ENCODE data around the gene NOXRED1.

The NOXRED1 gene

DNA sequence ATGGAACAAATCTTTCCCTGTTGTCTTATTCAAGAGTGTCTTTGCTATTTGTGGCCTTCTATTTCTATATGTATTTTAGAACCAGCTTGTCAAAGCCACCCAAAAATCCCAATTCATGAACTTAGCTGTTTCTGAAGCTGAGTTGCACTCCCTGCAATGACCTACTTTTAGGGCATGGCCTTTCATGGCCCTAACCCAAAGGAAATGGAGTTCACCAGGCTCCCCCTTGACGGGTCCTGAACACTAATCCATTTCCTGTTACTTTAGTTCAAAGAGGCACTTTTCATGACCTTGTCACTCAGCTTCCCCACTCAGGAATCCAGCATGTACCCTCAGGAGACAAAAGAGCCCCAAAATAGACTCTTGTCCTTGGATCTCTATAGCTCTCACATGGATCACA lies 54.0 kb downstream of the NOXRED1 start:
- DNase-seq (ENCODE audit: low spot score) = no peak
- in situ Hi-C loops (cut with MboI; ENCODE audit: low pct_unique_long_range_greater_than_20kb, low sequenced_read_pairs, unreplicated experiment) = no loop called here
- TF ChIP-seq, protein P1, sequence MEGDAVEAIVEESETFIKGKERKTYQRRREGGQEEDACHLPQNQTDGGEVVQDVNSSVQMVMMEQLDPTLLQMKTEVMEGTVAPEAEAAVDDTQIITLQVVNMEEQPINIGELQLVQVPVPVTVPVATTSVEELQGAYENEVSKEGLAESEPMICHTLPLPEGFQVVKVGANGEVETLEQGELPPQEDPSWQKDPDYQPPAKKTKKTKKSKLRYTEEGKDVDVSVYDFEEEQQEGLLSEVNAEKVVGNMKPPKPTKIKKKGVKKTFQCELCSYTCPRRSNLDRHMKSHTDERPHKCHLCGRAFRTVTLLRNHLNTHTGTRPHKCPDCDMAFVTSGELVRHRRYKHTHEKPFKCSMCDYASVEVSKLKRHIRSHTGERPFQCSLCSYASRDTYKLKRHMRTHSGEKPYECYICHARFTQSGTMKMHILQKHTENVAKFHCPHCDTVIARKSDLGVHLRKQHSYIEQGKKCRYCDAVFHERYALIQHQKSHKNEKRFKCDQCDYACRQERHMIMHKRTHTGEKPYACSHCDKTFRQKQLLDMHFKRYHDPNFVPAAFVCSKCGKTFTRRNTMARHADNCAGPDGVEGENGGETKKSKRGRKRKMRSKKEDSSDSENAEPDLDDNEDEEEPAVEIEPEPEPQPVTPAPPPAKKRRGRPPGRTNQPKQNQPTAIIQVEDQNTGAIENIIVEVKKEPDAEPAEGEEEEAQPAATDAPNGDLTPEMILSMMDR (IDR thresholded peaks at IDR 0.05; ENCODE audit: extremely low read depth, insufficient read depth, missing control alignments) = no peak

DNA sequence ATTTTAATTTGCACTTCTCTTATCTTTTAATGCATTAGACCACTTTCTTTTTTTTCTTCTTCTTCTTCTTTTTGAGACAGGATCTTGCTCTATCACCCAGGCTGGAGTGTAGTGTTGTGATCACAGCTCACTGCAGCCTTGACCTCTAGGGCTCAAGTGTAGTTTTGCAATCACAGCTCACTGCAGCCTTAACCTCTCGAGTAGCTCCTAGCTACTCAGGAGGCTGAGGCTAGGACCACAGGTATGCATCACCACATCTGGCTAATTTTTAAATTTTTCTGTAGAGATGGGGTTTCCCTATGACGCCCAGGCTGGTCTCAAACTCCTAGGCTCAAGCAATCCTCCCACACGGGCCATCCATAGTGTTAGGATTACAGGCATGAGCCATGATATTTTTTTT lies 59.2 kb downstream of the NOXRED1 start:
- DNase-seq (ENCODE audit: low spot score) = no peak
- in situ Hi-C loops (cut with MboI; ENCODE audit: low pct_unique_long_range_greater_than_20kb, low sequenced_read_pairs, unreplicated experiment) = no loop called here
- TF ChIP-seq, protein P1 (IDR thresholded peaks at IDR 0.05; ENCODE audit: extremely low read depth, insufficient read depth, missing control alignments) = no peak

DNA sequence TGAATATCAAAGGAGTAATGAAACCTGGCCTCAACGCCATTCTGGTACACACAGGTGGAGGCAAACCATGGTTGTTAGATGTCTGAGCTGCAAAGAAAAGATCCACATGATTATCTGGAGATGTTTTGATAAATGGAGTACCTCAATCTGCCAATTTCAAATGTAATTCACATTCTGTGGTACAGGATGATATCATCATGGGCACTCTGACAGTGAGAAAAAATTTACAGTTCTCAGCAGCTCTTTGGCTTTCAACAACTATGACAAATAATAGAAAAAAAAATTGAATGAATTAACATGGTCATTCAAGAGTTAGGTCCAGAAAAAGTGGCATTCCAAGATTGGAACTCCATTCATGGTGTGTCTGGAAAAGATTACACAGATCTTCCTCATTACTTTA lies 63.7 kb downstream of the NOXRED1 start:
- in situ Hi-C loops (cut with MboI; ENCODE audit: low pct_unique_long_range_greater_than_20kb, low sequenced_read_pairs, unreplicated experiment) = no loop called here
- DNase-seq (ENCODE audit: low spot score) = no peak
- TF ChIP-seq, protein P1 (IDR thresholded peaks at IDR 0.05; ENCODE audit: extremely low read depth, insufficient read depth, missing control alignments) = no peak

GRCh38 chr14:77356899-77357298 lies 66.4 kb downstream of the NOXRED1 start:
- TF ChIP-seq, protein P1 (IDR thresholded peaks at IDR 0.05; ENCODE audit: extremely low read depth, insufficient read depth, missing control alignments) = no peak
- in situ Hi-C loops (cut with MboI; ENCODE audit: low pct_unique_long_range_greater_than_20kb, low sequenced_read_pairs, unreplicated experiment) = no loop called here
- DNase-seq (ENCODE audit: low spot score) = no peak

DNA sequence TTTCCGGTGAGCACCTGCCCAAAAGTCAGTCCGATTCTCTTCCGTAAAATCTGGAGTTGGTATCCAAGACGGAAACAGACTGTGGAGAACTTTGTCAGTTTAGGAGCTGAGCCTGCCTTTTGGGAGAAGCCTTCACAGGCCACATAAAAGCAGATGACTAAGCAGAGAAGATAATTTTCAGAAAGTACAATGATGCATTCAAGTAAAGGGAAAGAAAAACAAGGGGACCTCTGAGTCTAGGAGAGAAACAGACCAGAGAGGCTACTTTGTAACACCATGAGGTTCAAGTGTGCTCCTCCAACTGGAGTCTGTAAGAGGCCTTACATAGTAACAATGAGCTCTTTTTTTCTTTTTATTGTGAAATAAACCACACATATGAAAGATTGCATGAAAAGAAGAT lies 67.5 kb downstream of the NOXRED1 start:
- in situ Hi-C loops (cut with MboI; ENCODE audit: low pct_unique_long_range_greater_than_20kb, low sequenced_read_pairs, unreplicated experiment) = no loop called here
- DNase-seq (ENCODE audit: low spot score) = no peak
- TF ChIP-seq, protein P1 (IDR thresholded peaks at IDR 0.05; ENCODE audit: extremely low read depth, insufficient read depth, missing control alignments) = no peak

GRCh38 chr14:77353469-77354141 lies 69.7 kb downstream of the NOXRED1 start:
- TF ChIP-seq, protein P1 (IDR thresholded peaks at IDR 0.05; ENCODE audit: extremely low read depth, insufficient read depth, missing control alignments) = no peak
- no peak for DNase-seq (ENCODE audit: low spot score)
- in situ Hi-C loops (cut with MboI; ENCODE audit: low pct_unique_long_range_greater_than_20kb, low sequenced_read_pairs, unreplicated experiment) = no loop called here

Data from GM13977 (cell line).